Measurements from ENCODE around the gene VMAC.

Gene VMAC

GRCh38 chr19:5932609-5933262 lies 28.1 kb downstream of the VMAC start:
- no peak for DNase-seq

- DNase-seq: no peak
These were observed 28.9 kb downstream of the VMAC start for GRCh38 chr19:5933391-5934068.

GRCh38 chr19:5934069-5934401 lies 29.4 kb downstream of the VMAC start:
- DNase-seq: no peak

GRCh38 chr19:5934774-5935472 lies 30.3 kb downstream of the VMAC start:
- DNase-seq: no peak

DNA sequence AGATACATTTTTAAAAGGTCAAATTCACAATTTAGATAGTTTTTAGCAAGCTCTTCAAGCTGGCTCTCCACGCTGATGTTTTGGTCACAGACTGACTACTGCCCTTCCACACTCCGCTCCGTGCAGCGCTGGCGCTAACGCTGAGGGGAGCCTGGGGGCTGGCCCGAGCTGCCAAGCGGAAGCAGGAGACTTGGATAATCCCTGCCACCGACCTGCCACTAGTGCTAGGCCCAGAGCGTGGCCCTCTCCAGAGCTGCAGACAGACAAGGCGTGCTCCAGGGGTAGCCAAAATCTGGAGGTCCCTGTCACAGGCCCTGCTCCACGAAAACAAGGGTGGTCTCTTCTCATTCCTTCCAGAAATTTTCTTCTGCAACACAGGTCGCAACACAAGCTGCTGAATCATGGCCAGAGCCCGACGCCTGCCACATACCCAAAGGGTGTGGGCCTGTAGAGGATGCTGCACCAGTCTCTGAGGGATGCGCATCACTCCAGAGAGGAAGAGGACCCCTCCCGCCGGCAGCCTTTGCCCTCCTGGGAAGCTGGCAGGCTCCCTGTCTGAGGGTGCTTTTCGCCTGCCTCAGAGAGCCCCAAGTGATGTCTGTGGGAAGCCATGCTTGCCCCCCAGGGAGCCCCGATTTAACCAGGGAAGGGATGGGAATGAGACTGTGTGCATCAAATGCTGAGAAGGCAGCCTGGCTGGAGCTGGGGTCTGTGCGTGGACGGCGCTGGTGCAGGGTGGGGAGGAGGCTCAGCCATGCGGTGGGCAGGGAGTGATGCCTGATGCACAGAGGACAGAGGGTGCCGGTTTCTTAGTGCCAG lies 31.0 kb downstream of the VMAC start:
- no peak for DNase-seq

DNA sequence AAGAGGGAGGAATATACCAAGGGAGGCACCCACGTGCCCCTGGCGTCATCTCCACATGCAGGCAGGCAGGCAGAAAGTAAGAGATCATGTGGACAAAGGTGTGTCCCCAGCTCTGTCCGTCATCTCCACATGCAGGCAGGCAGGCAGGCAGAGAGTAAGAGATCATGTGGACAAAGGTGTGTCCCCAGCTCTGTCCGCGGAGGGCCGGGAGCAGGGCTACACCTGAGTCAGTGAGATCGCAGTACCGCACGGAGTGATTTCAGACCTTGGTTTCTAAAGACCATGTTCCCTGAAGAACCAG lies 31.6 kb downstream of the VMAC start:
- DNase-seq: no peak

DNA sequence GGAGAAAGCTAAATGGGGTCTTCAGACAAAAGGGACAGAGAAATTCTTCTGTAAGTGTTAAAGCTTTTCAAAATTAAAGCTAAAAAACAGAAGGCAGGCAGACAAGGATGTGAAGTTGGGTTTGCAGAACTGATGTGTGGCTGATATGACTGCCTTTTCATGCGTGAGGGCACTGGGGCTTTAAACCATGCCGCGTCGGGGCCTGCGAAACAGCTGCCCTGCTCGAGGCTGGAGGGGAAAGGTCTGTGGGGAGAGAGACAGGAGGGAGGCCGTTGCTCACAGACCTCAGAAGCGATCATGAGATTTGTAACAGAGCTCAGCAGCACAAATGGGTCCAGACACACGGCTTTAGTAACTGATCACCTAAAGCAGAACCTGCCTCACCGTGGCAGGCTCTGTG lies 32.9 kb downstream of the VMAC start:
- DNase-seq: no peak

- DNase-seq: no peak
These were observed 35.9 kb downstream of the VMAC start for GRCh38 chr19:5940260-5941208.

GRCh38 chr19:5941673-5942072 lies 37.0 kb downstream of the VMAC start:
- DNase-seq: no peak

GRCh38 chr19:5943045-5943444 lies 38.4 kb downstream of the VMAC start:
- DNase-seq: no peak

- no peak for DNase-seq
These were observed 39.0 kb downstream of the VMAC start for GRCh38 chr19:5943623-5944022.

- DNase-seq: peak in 1 of 2 donors; percentile 53
These were observed 42.8 kb downstream of the VMAC start for GRCh38 chr19:5947435-5947834.

GRCh38 chr19:5948752-5949564 lies 44.3 kb downstream of the VMAC start:
- DNase-seq: peak in 1 of 2 donors; percentile 24

- peak in 1 of 2 donors; percentile 42 for DNase-seq
These were observed 45.2 kb downstream of the VMAC start for GRCh38 chr19:5949792-5950305.

GRCh38 chr19:5950741-5951140 lies 46.1 kb downstream of the VMAC start:
- peak in 1 of 2 donors; percentile 38 for DNase-seq

DNA sequence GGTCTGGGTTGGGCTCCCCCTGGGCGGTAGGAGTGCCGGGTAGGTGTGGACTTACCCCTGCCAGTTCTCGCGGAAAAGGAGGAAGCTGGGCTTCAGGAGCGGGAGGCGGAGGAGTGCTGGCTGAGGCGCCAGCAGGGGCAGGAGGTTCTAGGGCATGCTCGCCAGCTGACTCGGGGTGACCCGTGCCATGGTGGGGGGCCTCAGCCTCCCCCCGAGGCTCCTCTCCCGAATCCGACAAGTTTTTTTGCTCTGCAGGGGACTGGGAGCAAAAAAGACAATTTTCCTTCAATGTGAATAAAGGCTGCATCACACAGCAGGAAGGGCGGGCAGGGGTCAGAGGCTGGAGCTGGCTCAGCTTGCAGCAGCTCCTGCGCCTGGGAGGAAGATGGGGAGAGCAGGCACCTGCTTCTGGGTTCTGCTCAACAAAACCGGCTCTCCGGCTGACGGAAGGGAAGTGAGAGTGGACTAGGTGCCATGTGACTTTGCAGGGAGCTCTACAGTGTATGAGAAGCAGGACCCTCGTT lies 46.7 kb downstream of the VMAC start:
- DNase-seq: peak in 1 of 2 donors; percentile 31

- DNase-seq: no peak
These were observed 47.7 kb downstream of the VMAC start for GRCh38 chr19:5952193-5953029.

DNA sequence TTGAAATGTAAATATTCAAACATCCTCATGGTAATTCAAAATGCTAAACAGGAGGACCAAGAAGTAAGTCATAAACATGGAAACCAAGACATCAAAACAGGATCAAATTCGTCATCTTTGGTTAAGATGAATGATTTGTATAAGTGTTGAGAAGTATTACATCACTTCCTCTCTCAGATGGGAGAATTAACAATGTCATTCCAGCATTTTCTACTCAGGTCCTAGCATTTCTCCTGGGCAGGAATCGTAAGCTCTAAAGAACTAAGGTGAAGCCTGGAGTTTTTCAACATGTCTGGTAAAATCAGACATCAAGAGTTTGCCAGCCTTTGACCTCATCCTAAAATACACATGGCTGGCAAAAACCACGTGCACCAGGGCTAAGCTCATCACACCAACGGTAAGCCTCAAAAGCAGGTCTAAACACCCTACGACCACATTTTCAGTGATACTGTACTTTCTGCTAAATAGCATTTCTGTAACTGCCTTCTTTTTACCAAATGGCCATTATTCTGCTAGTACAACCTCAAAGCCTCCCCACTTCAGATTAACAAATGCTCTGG lies 48.4 kb downstream of the VMAC start:
- no peak for DNase-seq

GRCh38 chr19:5953680-5954213 lies 49.1 kb downstream of the VMAC start:
- peak; percentile 17 to 29 for DNase-seq
